Neural progenitor cell (in vitro differentiated cells): ENCODE measurements around the gene XPO4. TPM values are rescaled to one million over a fixed set of nuclear protein-coding genes. Genes with fewer than 3 reads are reported as not detected.

Experiments used
- DNase-seq: peaks from one replicate; pipeline ENCODE4 v3.0.0-alpha.2; 2016; ENCODE audit warnings: low spot score
- H2AFZ ChIP-seq: fragments of 200-600 bp; sonication (generic); replicated peaks from 2 replicates; pipeline ENCODE4 v1.6.1; 2016; ENCODE audit warnings: antibody characterized with exemption
- H3F3A ChIP-seq: fragments of 200-600 bp; sonication (generic); 2 replicates; pipeline ENCODE4 v1.6.1; 2016; ENCODE audit warnings: antibody characterized with exemption, low read depth
- H3K27ac ChIP-seq: fragments of 200-600 bp; sonication (generic); 2 replicates; pipeline ENCODE4 v1.5.1; 2016; ENCODE audit warnings: mild to moderate bottlenecking
- H3K27me3 ChIP-seq: fragments of 200-600 bp; sonication (generic); 2 replicates; pipeline ENCODE4 v1.6.1; 2016; ENCODE audit warnings: mild to moderate bottlenecking, moderate library complexity
- H3K36me3 ChIP-seq: fragments of 200-600 bp; sonication (generic); 2 replicates; pipeline ENCODE4 v1.5.1; 2016
- H3K4me1 ChIP-seq: fragments of 200-600 bp; sonication (generic); 2 replicates; pipeline ENCODE4 v1.6.1; 2016; ENCODE audit warnings: mixed run types
- H3K4me2 ChIP-seq: fragments of 200-600 bp; sonication (generic); 2 replicates; pipeline ENCODE4 v1.6.1; 2016
- H3K4me3 ChIP-seq: fragments of 200-600 bp; sonication (generic); 2 replicates; pipeline ENCODE4 v1.5.1; 2016
- H3K79me2 ChIP-seq: fragments of 200-600 bp; sonication (generic); 2 replicates; pipeline ENCODE4 v1.6.1; 2016; ENCODE audit warnings: low read depth
- H3K9ac ChIP-seq: fragments of 200-600 bp; sonication (generic); 2 replicates; pipeline ENCODE4 v1.6.1; 2016
- H3K9me3 ChIP-seq: fragments of 200-600 bp; sonication (generic); 2 replicates; pipeline ENCODE4 v1.5.1; 2016; ENCODE audit warnings: low read depth
- H4K20me1 ChIP-seq: fragments of 200-600 bp; sonication (generic); 2 replicates; pipeline ENCODE4 v1.6.1; 2016; ENCODE audit warnings: low read depth
- H3K27ac Mint-ChIP-seq: 3 replicates; pipeline ENCODE4 v1.8.0; 2021; ENCODE audit warnings: mixed read lengths
- H3K27me3 Mint-ChIP-seq: 2 replicates; pipeline ENCODE4 v1.8.0; 2022; ENCODE audit warnings: low read depth, mild to moderate bottlenecking, inconsistent platforms, moderate library complexity, mixed read lengths; ENCODE audit not compliant: insufficient read depth
- H3K36me3 Mint-ChIP-seq: 3 replicates; pipeline ENCODE4 v1.8.0; 2021; ENCODE audit warnings: mixed read lengths
- H3K4me1 Mint-ChIP-seq: 3 replicates; pipeline ENCODE4 v1.8.0; 2021; ENCODE audit warnings: mixed read lengths
- H3K4me3 Mint-ChIP-seq: 3 replicates; pipeline ENCODE4 v1.8.0; 2021; ENCODE audit warnings: mild to moderate bottlenecking, moderate library complexity, mixed read lengths
- H3K9me3 Mint-ChIP-seq: 3 replicates; pipeline ENCODE4 v1.8.0; 2020; ENCODE audit warnings: mixed read lengths
- EZH2 ChIP-seq: fragments of 200-600 bp; sonication (generic); IDR thresholded peaks from 2 replicates; pipeline ENCODE4 v1.6.1; 2017; ENCODE audit warnings: antibody characterized with exemption, mild to moderate bottlenecking, moderate library complexity
- EZH2phosphoT487 ChIP-seq: fragments of 200-600 bp; sonication (generic); IDR thresholded peaks from 2 replicates; pipeline ENCODE4 v1.6.1; 2017; ENCODE audit warnings: antibody characterized with exemption
- total RNA-seq: library from RNA; depleted of rRNA; stranded (reverse); fragments of >200 nt; gene quantifications from 2 replicates; pipeline ENCODE4 v1.2.3, GENCODE V29; 2015; ENCODE audit warnings: low replicate concordance
- TF ChIP-seq, protein P1 (sequence below): fragments of 200-600 bp; sonication (generic); IDR thresholded peaks from 2 replicates; pipeline ENCODE4 v1.5.1; 2017; ENCODE audit warnings: antibody characterized with exemption, mild to moderate bottlenecking

XPO4 gene
- total RNA-seq, 1 donor from 2014 or later: 44.9 TPM

DNA sequence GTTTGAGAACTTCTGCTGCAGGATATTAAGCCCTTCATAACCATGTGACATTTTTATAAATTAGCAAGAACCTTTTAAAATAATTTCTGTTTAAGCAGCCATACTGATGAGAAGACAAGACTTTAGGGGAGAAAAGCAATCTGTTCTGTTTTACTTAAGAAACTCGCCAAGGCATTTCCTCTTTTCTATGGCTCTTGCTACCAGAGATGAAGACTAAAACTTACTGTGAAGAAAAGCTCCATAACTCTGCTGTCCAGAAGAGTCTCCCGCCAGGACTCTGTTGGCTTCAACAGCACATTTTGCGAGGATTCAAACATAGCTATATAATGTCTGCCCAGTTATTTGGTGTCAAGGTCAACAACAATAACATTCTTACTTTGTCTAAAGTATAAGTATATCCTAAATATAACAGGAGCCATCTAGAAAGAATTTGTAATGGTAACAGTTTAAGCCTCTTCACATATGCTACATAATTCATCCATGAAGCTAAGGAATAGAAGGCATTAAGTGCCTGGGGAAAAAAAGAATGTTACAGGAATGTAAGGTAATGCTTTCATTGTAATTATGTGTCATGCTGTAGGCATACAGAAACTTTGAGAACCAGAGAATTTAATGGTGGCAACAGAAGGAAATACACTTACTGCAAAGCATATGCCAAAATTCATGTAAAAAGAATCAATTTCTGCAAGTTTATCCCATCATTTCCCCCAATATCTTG, 75.5 kb downstream of the XPO4 start:
- no peak overlapping the region for H3K9ac ChIP-seq
- H3K36me3 ChIP-seq: no peaks in the 10 kb centered on the region
- H3K9me3 Mint-ChIP-seq: no peaks in the 10 kb centered on the region
- no peak overlapping the region for H3K4me3 ChIP-seq
- H3K79me2 ChIP-seq: no peaks in the 10 kb centered on the region
- H3K4me2 ChIP-seq: no peak overlapping the region
- DNase-seq: no peak
- H3K27ac ChIP-seq: no peak overlapping the region
- H3K4me1 Mint-ChIP-seq: peaks cover 5% of the 10 kb centered on the region
- no peak overlapping the region for H3K27ac Mint-ChIP-seq
- peaks cover 2% of the 10 kb centered on the region for H4K20me1 ChIP-seq
- no peak for TF ChIP-seq EZH2
- TF ChIP-seq, protein P1, sequence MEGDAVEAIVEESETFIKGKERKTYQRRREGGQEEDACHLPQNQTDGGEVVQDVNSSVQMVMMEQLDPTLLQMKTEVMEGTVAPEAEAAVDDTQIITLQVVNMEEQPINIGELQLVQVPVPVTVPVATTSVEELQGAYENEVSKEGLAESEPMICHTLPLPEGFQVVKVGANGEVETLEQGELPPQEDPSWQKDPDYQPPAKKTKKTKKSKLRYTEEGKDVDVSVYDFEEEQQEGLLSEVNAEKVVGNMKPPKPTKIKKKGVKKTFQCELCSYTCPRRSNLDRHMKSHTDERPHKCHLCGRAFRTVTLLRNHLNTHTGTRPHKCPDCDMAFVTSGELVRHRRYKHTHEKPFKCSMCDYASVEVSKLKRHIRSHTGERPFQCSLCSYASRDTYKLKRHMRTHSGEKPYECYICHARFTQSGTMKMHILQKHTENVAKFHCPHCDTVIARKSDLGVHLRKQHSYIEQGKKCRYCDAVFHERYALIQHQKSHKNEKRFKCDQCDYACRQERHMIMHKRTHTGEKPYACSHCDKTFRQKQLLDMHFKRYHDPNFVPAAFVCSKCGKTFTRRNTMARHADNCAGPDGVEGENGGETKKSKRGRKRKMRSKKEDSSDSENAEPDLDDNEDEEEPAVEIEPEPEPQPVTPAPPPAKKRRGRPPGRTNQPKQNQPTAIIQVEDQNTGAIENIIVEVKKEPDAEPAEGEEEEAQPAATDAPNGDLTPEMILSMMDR: no peak
- TF ChIP-seq EZH2phosphoT487: no peak
- H3K4me1 ChIP-seq: no peaks in the 10 kb centered on the region
- H3K36me3 Mint-ChIP-seq: no peaks in the 10 kb centered on the region
- peaks cover 11% of the 10 kb centered on the region for H3F3A ChIP-seq
- H2AFZ ChIP-seq: no peak overlapping the region
- no peaks in the 10 kb centered on the region for H3K27me3 ChIP-seq
- no peaks in the 10 kb centered on the region for H3K27me3 Mint-ChIP-seq
- H3K9me3 ChIP-seq: no peaks in the 10 kb centered on the region
- no peak overlapping the region for H3K4me3 Mint-ChIP-seq

DNA sequence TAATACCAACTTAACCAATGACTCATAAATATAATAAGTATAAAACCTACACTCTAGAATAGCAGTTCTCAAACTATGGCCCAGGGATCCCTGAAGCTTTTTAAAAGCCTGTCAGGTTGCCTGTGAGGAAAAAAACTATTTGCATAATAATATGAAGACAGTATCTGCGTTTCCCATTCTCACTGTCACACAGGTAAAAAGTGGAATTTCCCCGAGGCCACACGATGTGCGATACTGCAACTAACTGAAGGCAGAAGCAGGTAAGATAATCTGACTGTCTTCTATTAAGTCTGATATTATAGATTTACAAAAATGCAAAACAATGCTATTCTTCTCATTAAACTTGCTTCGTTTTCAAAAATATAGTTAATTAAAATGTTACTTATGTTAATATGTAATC, 76.2 kb downstream of the XPO4 start:
- Histone ChIP-seq H3K36me3 (peaks cover under 1% of the 10 kb centered on the region), H3K4me2 (no peak overlapping the region), H4K20me1 (no peaks in the 10 kb centered on the region), H3K27me3 (no peaks in the 10 kb centered on the region), H3K9me3 (no peaks in the 10 kb centered on the region), H3F3A (peaks cover 11% of the 10 kb centered on the region), H3K4me1 (no peaks in the 10 kb centered on the region), H3K9ac (no peak overlapping the region), H2AFZ (no peak overlapping the region), H3K27ac (no peak overlapping the region), H3K4me3 (no peak overlapping the region), H3K79me2 (no peaks in the 10 kb centered on the region)
- H3K36me3 Mint-ChIP-seq: peaks cover 3% of the 10 kb centered on the region
- H3K27me3 Mint-ChIP-seq: no peaks in the 10 kb centered on the region
- DNase-seq: no peak
- no peak overlapping the region for H3K27ac Mint-ChIP-seq
- H3K4me3 Mint-ChIP-seq: no peak overlapping the region
- H3K4me1 Mint-ChIP-seq: peaks cover 2% of the 10 kb centered on the region
- no peaks in the 10 kb centered on the region for H3K9me3 Mint-ChIP-seq
- no peak for TF ChIP-seq EZH2phosphoT487
- no peak for TF ChIP-seq EZH2
- TF ChIP-seq, protein P1: no peak

DNA sequence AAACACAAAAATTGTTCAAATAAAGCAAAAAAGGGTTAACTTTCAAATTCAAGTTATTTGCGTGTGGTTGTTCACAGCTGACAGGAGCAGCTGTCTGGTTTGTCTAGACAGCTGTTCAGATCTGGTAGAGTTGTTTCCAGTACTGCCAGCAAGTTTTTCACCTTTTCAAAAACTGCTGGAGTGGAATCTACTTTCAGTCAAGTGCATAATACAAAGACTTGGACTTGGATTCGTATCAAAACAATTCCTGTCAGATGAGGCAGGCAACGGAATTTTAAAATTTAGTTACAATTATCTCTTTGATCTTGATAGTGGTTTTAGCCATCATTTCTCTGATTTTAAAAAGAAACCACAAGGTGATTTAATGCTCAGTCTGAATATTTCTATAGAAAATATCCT, 77.1 kb downstream of the XPO4 start:
- no peaks in the 10 kb centered on the region for H4K20me1 ChIP-seq
- peaks cover 2% of the 10 kb centered on the region for H3K4me1 Mint-ChIP-seq
- H3K4me3 ChIP-seq: no peak overlapping the region
- no peak overlapping the region for H3K9ac ChIP-seq
- no peak for DNase-seq
- H3K9me3 Mint-ChIP-seq: no peaks in the 10 kb centered on the region
- TF ChIP-seq, protein P1: no peak
- TF ChIP-seq EZH2phosphoT487 (no peak), EZH2 (no peak)
- no peaks in the 10 kb centered on the region for H3K4me1 ChIP-seq
- peaks cover 3% of the 10 kb centered on the region for H3K36me3 Mint-ChIP-seq
- H3K27me3 Mint-ChIP-seq: no peaks in the 10 kb centered on the region
- no peak overlapping the region for H3K4me2 ChIP-seq
- no peaks in the 10 kb centered on the region for H3K27me3 ChIP-seq
- no peaks in the 10 kb centered on the region for H3K79me2 ChIP-seq
- H3K27ac ChIP-seq: no peak overlapping the region
- no peak overlapping the region for H3K27ac Mint-ChIP-seq
- H3K36me3 ChIP-seq: peaks cover 8% of the 10 kb centered on the region
- H3K4me3 Mint-ChIP-seq: no peak overlapping the region
- no peaks in the 10 kb centered on the region for H3K9me3 ChIP-seq
- peaks cover 5% of the 10 kb centered on the region for H3F3A ChIP-seq
- H2AFZ ChIP-seq: no peak overlapping the region
